Smooth muscle cell (in vitro differentiated cells): ENCODE results near the gene APBB1IP. TPM values are rescaled to one million over a fixed set of nuclear protein-coding genes. Genes with fewer than 3 reads are reported as not detected.
"Not testable (repeated sequence)": the region's sequence is repeated elsewhere in the genome, so short reads cannot be mapped to it uniquely, and the experiment has no call there.

Experiments used
- DNase-seq: peaks from one replicate; lab custom pipeline; 2025; ENCODE audit not compliant: unreplicated experiment; lab: John Stamatoyannopoulos, UW
- H2AFZ ChIP-seq: fragments of 200-600 bp; sonication (generic); 2 replicates; pipeline ENCODE4 v1.6.0; 2016; ENCODE audit warnings: antibody characterized with exemption, low read depth, mild to moderate bottlenecking
- H3F3A ChIP-seq: fragments of 200-600 bp; sonication (generic); 2 replicates; pipeline ENCODE4 v1.6.0; 2017; ENCODE audit warnings: antibody characterized with exemption, low read depth
- H3K27ac ChIP-seq: fragments of 200-600 bp; sonication (generic); 2 replicates; pipeline ENCODE4 v1.5.1; 2016; ENCODE audit warnings: low read depth, mild to moderate bottlenecking
- H3K27me3 ChIP-seq: fragments of 200-600 bp; sonication (generic); 2 replicates; pipeline ENCODE4 v1.6.1; 2016; ENCODE audit warnings: low read depth, mild to moderate bottlenecking
- H3K36me3 ChIP-seq: fragments of 200-600 bp; sonication (generic); 2 replicates; pipeline ENCODE4 v1.5.1; 2016; ENCODE audit warnings: low read depth
- H3K4me1 ChIP-seq: fragments of 200-600 bp; sonication (generic); 2 replicates; pipeline ENCODE4 v1.5.1; 2016; ENCODE audit warnings: low read depth
- H3K4me2 ChIP-seq: fragments of 200-600 bp; sonication (generic); 2 replicates; pipeline ENCODE4 v1.6.0; 2016; ENCODE audit warnings: mild to moderate bottlenecking
- H3K4me3 ChIP-seq: fragments of 200-600 bp; sonication (generic); 2 replicates; pipeline ENCODE4 v1.5.1; 2016; ENCODE audit warnings: mild to moderate bottlenecking
- H3K79me2 ChIP-seq: fragments of 200-600 bp; sonication (generic); 2 replicates; pipeline ENCODE4 v1.6.0; 2016; ENCODE audit warnings: low read depth, mild to moderate bottlenecking
- H3K9ac ChIP-seq: fragments of 200-600 bp; sonication (generic); 2 replicates; pipeline ENCODE4 v1.6.0; 2016; ENCODE audit warnings: low read depth
- H3K9me3 ChIP-seq: fragments of 200-600 bp; sonication (generic); replicated peaks from 2 replicates; pipeline ENCODE4 v1.5.1; 2016; ENCODE audit warnings: low read depth
- H4K20me1 ChIP-seq: fragments of 200-600 bp; sonication (generic); 2 replicates; pipeline ENCODE4 v1.6.0; 2016; ENCODE audit warnings: low read depth
- CTCF ChIP-seq: fragments of 200-600 bp; sonication (generic); IDR thresholded peaks from 2 replicates; pipeline ENCODE4 v1.5.1; 2017; ENCODE audit warnings: borderline replicate concordance, mild to moderate bottlenecking, antibody characterized with exemption; ENCODE audit not compliant: insufficient read depth, poor library complexity, severe bottlenecking
- WGBS: methylation state at CpG from one replicate; pipeline ENCODE4 v1.1.7; 2016; ENCODE audit warnings: low lambda C conversion rate; 5-methylcytosine and 5-hydroxymethylcytosine counted together
- polyA plus RNA-seq: library from polyadenylated mRNA; unstranded; fragments of >200 nt; fragmentation: Nextera tagmentation; extraction: Ambion mirVana; gene quantifications from 2 replicates; pipeline ENCODE4 v1.2.1, GENCODE V29; 2016
- total RNA-seq: library from RNA; depleted of rRNA; stranded (reverse); fragments of >200 nt; gene quantifications from 2 replicates; pipeline ENCODE4 v1.2.3, GENCODE V29; 2014

Gene APBB1IP
- total and polyA plus RNA-seq, 2 experiments from 2014 or later, result 0.36 to 0.39 TPM

- Histone ChIP-seq H2AFZ (no peak overlapping the region), H3K36me3 (no peaks in the 10 kb centered on the region), H3K79me2 (no peaks in the 10 kb centered on the region), H3K27me3 (no peaks in the 10 kb centered on the region), H4K20me1 (no peaks in the 10 kb centered on the region), H3F3A (no peaks in the 10 kb centered on the region), H3K9ac (no peak overlapping the region), H3K27ac (no peak overlapping the region), H3K9me3 (no peaks in the 10 kb centered on the region), H3K4me2 (no peak overlapping the region), H3K4me1 (no peaks in the 10 kb centered on the region), H3K4me3 (no peak overlapping the region)
- 93% methylated on average over 12 of the region's 12 CpGs for WGBS
- no peak for DNase-seq
- TF ChIP-seq CTCF, result no peak
These were observed 150.5 kb downstream of the APBB1IP start for GRCh38 chr10:26588611-26589010.

GRCh38 chr10:26589813-26590212, 151.7 kb downstream of the APBB1IP start:
- H3K4me1 ChIP-seq, H3K9me3 ChIP-seq, H3F3A ChIP-seq, H3K27ac ChIP-seq, H4K20me1 ChIP-seq, H3K27me3 ChIP-seq, H3K36me3 ChIP-seq, H3K79me2 ChIP-seq, H3K4me3 ChIP-seq, H3K9ac ChIP-seq, DNase-seq, H2AFZ ChIP-seq, H3K4me2 ChIP-seq: not testable (repeated sequence)
- 80% methylated on average over 5 of the region's 5 CpGs for WGBS

GRCh38 chr10:26593896-26594295, 155.8 kb downstream of the APBB1IP start:
- H3K9ac ChIP-seq, result no peak overlapping the region
- no peak overlapping the region for H3K27ac ChIP-seq
- H3K27me3 ChIP-seq, result no peaks in the 10 kb centered on the region
- H3K9me3 ChIP-seq, result no peaks in the 10 kb centered on the region
- no peaks in the 10 kb centered on the region for H3K4me1 ChIP-seq
- H3F3A ChIP-seq, result no peaks in the 10 kb centered on the region
- H3K36me3 ChIP-seq, result no peaks in the 10 kb centered on the region
- no peak overlapping the region for H2AFZ ChIP-seq
- no peaks in the 10 kb centered on the region for H4K20me1 ChIP-seq
- no peaks in the 10 kb centered on the region for H3K79me2 ChIP-seq
- WGBS, result 62% methylated on average over 19 of the region's 19 CpGs
- TF ChIP-seq CTCF, result no peak
- H3K4me2 ChIP-seq, result no peak overlapping the region
- DNase-seq, result no peak
- H3K4me3 ChIP-seq, result no peak overlapping the region

GRCh38 chr10:26603283-26603682, 165.1 kb downstream of the APBB1IP start:
- not testable (repeated sequence) for H3K4me1 ChIP-seq, H3K79me2 ChIP-seq, H3K9ac ChIP-seq, H3K36me3 ChIP-seq, DNase-seq, H2AFZ ChIP-seq, H3K4me3 ChIP-seq, H3K27me3 ChIP-seq, H4K20me1 ChIP-seq, H3F3A ChIP-seq, H3K9me3 ChIP-seq
- Histone ChIP-seq H3K4me2 (peak overlapping the region; percentile 40), H3K27ac (peak overlapping the region; percentile 63)
- 4% methylated on average over 2 of the region's 2 CpGs for WGBS

- H3K27ac ChIP-seq, DNase-seq, H3K9ac ChIP-seq, H3F3A ChIP-seq, H3K27me3 ChIP-seq, H2AFZ ChIP-seq, H3K9me3 ChIP-seq, H3K4me2 ChIP-seq, H3K36me3 ChIP-seq, H3K4me3 ChIP-seq, H3K79me2 ChIP-seq, H4K20me1 ChIP-seq, H3K4me1 ChIP-seq: not testable (repeated sequence)
- WGBS, result 83% methylated on average over 12 of the region's 13 CpGs
These were observed 166.4 kb downstream of the APBB1IP start for GRCh38 chr10:26604320-26605093.
